Measurements from ENCODE around the gene FAM50A. TPM values are rescaled to one million over a fixed set of nuclear protein-coding genes. Genes with fewer than 3 reads are reported as not detected.

The FAM50A gene
- total and polyA plus RNA-seq, 2 donors (not counting 1 experiment from before 2014, with no cell fraction given): 44.5 to 79.8 TPM

DNA sequence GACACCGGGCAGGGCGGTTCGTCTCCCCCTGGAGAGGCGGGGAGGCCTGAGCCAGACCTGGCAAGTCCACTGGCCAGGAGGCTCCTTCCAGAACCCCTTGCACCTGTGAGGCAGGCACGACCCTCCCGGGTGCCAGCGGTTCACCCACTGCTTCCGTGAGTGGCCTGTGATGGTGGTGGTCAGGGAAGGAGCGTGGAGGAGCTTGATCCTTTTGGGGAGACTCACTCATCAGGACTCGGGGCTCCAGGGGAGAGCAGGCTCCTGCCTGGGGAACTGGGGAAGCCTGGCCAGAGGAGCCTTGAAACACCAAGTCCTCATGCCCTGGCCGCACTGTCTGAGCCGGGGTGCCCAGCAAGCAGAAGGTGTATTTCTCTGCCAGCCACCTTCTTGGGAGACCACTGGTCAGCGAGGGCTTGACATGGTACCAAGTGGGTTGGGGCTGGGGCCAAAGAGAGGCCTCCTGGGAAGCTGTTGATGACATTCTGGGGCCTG lies 860 bp downstream of the FAM50A start:
- peak overlapping the region; percentile 87 for H3K4me2 ChIP-seq (replicated peaks; ENCODE audit: low read depth, low read length, poor library complexity, severe bottlenecking)
- H3K4me3 ChIP-seq (ENCODE audit: control extremely low read depth in 1 of 5, extremely low read depth in 1 of 5, insufficient read depth in 1 of 5, low read depth in 2 of 5, low read length in 4 of 5): peak overlapping the region in 4 of 5 experiments; percentile 49 to 58 (median 53)
- CTCF ChIA-PET: interaction anchor here (1.0 kb wide), 1 partner anchor 33 kb away, joined by 3 read pairs; no protein-coding TSS in a partner anchor
- peaks cover 10% of the 10 kb centered on the region for H3K79me2 ChIP-seq (ENCODE audit: control insufficient read depth, insufficient read depth, low read length)
- peak overlapping the region in 1 of 2 donors; percentile 78 for H3K27ac ChIP-seq (ENCODE audit: low read length in 2 of 2)
- ATAC-seq (ENCODE audit: low read depth): no peak
- intact Hi-C loops (cut with micrococcal nuclease): loop anchor here (5.0 kb wide), 1 partner anchor 32 kb away; the partner anchor contains the start of gene LAGE3
- Mint-ChIP-seq H3K27ac (peak overlapping the region; percentile 10), H3K4me1 (peaks cover 5% of the 10 kb centered on the region), H3K4me3 (peak overlapping the region; percentile 49), H3K9me3 (ENCODE audit: insufficient read depth) (no peaks in the 10 kb centered on the region), H3K27me3 (no peaks in the 10 kb centered on the region)
- H4K20me1 ChIP-seq (ENCODE audit: control insufficient read depth, insufficient read depth, low read length, poor library complexity, severe bottlenecking): no peaks in the 10 kb centered on the region
- no peak for TF ChIP-seq CTCF (IDR thresholded peaks at IDR 0.05)
- no peak for TF ChIP-seq EZH2 (IDR thresholded peaks at IDR 0.05; ENCODE audit: borderline replicate concordance, insufficient read depth, low read depth, low read length, poor library complexity, severe bottlenecking)
- peaks cover 0 to 18% of the 10 kb centered on the region in 2 experiments for H3K36me3 ChIP-seq (replicated peaks in 1 of 2; ENCODE audit: control extremely low read depth in 1 of 2, control insufficient read depth in 1 of 2, extremely low read depth in 1 of 2, insufficient read depth in 2 of 2, low read length in 1 of 2)
- peaks cover 10 to 18% of the 10 kb centered on the region in 2 donors for H3K4me1 ChIP-seq (ENCODE audit: control insufficient read depth in 2 of 2, insufficient read depth in 2 of 2, low read length in 2 of 2)
- POLR2A ChIA-PET: no interaction called here
- WGBS (ENCODE audit: insufficient coverage): 80% methylated on average over 2 of the region's 13 CpGs
- no peak for DNase-seq
- H2AFZ ChIP-seq (ENCODE audit: insufficient read depth, low read depth, low read length, poor library complexity, severe bottlenecking): no peak overlapping the region
- H3K9ac ChIP-seq (ENCODE audit: low read length): peak overlapping the region; percentile 69
- no peaks in the 10 kb centered on the region for H3K9me3 ChIP-seq (ENCODE audit: control extremely low read depth in 1 of 3, control insufficient read depth in 2 of 3, insufficient read depth in 1 of 3, low read length in 2 of 3)
- H3K27me3 ChIP-seq (replicated peaks in 1 of 4; ENCODE audit: control extremely low read depth in 1 of 4, control insufficient read depth in 3 of 4, insufficient read depth in 4 of 4, low read length in 3 of 4): no peaks in the 10 kb centered on the region

GRCh38 chrX:154445776-154446175 lies 1.8 kb downstream of the FAM50A start:
- Histone ChIP-seq H4K20me1 (ENCODE audit: control insufficient read depth, insufficient read depth, low read length, poor library complexity, severe bottlenecking) (no peaks in the 10 kb centered on the region), H3K9ac (ENCODE audit: low read length) (no peak overlapping the region), H3K9me3 (ENCODE audit: control extremely low read depth in 1 of 3, control insufficient read depth in 2 of 3, insufficient read depth in 1 of 3, low read length in 2 of 3) (no peaks in the 10 kb centered on the region), H3K27ac (ENCODE audit: low read length in 2 of 2) (no peak overlapping the region), H3K36me3 (replicated peaks in 1 of 2; ENCODE audit: control extremely low read depth in 1 of 2, control insufficient read depth in 1 of 2, extremely low read depth in 1 of 2, insufficient read depth in 2 of 2, low read length in 1 of 2) (peaks cover 0 to 11% of the 10 kb centered on the region in 2 experiments), H3K27me3 (replicated peaks in 1 of 4; ENCODE audit: control extremely low read depth in 1 of 4, control insufficient read depth in 3 of 4, insufficient read depth in 4 of 4, low read length in 3 of 4) (no peaks in the 10 kb centered on the region), H2AFZ (ENCODE audit: insufficient read depth, low read depth, low read length, poor library complexity, severe bottlenecking) (no peak overlapping the region), H3K4me1 (ENCODE audit: control insufficient read depth in 2 of 2, insufficient read depth in 2 of 2, low read length in 2 of 2) (peaks cover 10 to 18% of the 10 kb centered on the region in 2 donors), H3K4me3 (ENCODE audit: control extremely low read depth in 1 of 5, extremely low read depth in 1 of 5, insufficient read depth in 1 of 5, low read depth in 2 of 5, low read length in 4 of 5) (no peak overlapping the region), H3K79me2 (ENCODE audit: control insufficient read depth, insufficient read depth, low read length) (peaks cover 10% of the 10 kb centered on the region), H3K4me2 (replicated peaks; ENCODE audit: low read depth, low read length, poor library complexity, severe bottlenecking) (no peak overlapping the region)
- no peaks in the 10 kb centered on the region for H3K27me3 Mint-ChIP-seq
- peaks cover 5% of the 10 kb centered on the region for H3K4me1 Mint-ChIP-seq
- DNase-seq: no peak
- CTCF ChIA-PET: no interaction called here
- no peak overlapping the region for H3K27ac Mint-ChIP-seq
- POLR2A ChIA-PET: no interaction called here
- intact Hi-C loops (cut with micrococcal nuclease): no loop called here
- no peak for TF ChIP-seq EZH2 (IDR thresholded peaks at IDR 0.05; ENCODE audit: borderline replicate concordance, insufficient read depth, low read depth, low read length, poor library complexity, severe bottlenecking)
- TF ChIP-seq CTCF (IDR thresholded peaks at IDR 0.05): no peak
- H3K9me3 Mint-ChIP-seq (ENCODE audit: insufficient read depth): no peaks in the 10 kb centered on the region
- WGBS (ENCODE audit: insufficient coverage): 99% methylated on average over 10 of the region's 16 CpGs
- peak overlapping the region; percentile 41 for H3K4me3 Mint-ChIP-seq
- no peak for ATAC-seq (ENCODE audit: low read depth)

Measured in B cell (primary cell).